ENCODE measurements around the gene HEATR3. TPM values are rescaled to one million over a fixed set of nuclear protein-coding genes. Genes with fewer than 3 reads are reported as not detected.
A peak's percentile ranks its signal among the peaks of the same experiment; 100 is the strongest.

HEATR3 gene
- total and polyA plus RNA-seq, 2 of the 13 experiments (the other 11 are each of a cell fraction or from before 2014, with no cell fraction given), result 22.4 to 52.4 TPM

DNA sequence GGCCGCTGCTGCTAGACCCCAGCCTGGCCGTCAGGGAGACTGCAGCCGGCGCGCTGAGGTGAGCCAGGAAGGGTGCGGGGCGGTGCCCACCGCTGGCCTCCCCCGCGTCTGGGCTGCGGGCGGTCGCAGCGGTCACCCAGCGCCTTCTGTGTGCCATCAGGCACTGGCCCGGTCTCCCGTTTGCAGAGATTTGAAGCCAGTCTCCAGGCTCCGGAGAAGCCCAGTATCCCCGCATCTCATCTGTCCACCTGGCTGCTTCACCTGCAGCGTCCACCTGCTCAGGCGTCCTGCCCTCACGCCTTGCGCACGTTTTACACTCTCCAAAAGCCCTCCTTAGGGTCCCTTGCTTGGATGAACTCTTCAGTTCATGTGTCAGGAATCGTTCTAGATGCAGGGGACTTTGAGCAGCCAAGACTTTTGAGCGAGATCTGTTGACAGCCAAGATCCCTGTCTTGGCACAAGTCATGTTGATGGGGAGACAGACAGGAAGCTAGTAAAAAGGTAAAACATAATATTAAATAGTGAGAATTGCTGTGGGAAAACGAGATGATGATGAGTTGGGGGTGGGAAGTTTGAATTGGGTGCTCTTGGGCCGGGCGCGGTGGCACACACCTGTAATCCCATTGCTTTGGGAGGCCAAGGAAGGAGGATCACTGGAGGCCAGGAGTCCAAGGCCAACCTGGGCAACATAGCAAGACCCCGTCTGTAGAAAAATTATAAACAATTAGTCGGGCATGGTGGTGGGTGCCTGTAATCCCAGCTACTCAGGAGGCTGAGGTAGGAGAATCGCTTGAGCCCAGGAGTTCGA lies 916 bp downstream of the HEATR3 start (continued):
- TF ChIP-seq, protein P1, sequence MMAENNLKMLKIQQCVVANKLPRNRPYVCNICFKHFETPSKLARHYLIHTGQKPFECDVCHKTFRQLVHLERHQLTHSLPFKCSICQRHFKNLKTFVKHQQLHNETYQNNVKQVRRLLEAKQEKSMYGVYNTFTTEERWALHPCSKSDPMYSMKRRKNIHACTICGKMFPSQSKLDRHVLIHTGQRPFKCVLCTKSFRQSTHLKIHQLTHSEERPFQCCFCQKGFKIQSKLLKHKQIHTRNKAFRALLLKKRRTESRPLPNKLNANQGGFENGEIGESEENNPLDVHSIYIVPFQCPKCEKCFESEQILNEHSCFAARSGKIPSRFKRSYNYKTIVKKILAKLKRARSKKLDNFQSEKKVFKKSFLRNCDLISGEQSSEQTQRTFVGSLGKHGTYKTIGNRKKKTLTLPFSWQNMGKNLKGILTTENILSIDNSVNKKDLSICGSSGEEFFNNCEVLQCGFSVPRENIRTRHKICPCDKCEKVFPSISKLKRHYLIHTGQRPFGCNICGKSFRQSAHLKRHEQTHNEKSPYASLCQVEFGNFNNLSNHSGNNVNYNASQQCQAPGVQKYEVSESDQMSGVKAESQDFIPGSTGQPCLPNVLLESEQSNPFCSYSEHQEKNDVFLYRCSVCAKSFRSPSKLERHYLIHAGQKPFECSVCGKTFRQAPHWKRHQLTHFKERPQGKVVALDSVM (CRISPR knock-in tag; IDR thresholded peaks at IDR 0.05), result peak; percentile 96
- TF ChIP-seq PHF21A (CRISPR knock-in tag; IDR thresholded peaks at IDR 0.05) (0 out of 2 replicates have a peak, but pooled peaks have one; percentile 16), FOXK2 (IDR thresholded peaks at IDR 0.05) (no peak), KLF16 (CRISPR knock-in tag; IDR thresholded peaks at IDR 0.05) (0 out of 4 replicates have a peak, but pooled peaks of 1 of the 2 experiments have one; percentile 2), ZNF572 (CRISPR knock-in tag; IDR thresholded peaks at IDR 0.05) (peak; percentile 51; the same call in 1 of the 2 replicates), ZFP91 (CRISPR knock-in tag; IDR thresholded peaks at IDR 0.05; ENCODE audit: borderline replicate concordance) (0 out of 2 replicates have a peak, but pooled peaks have one; percentile 2), ZNF691 (CRISPR knock-in tag; IDR thresholded peaks at IDR 0.05; ENCODE audit: borderline replicate concordance, low read depth) (0 out of 2 replicates have a peak, but pooled peaks have one; percentile 79), ZFP82 (CRISPR knock-in tag; IDR thresholded peaks at IDR 0.05; ENCODE audit: borderline replicate concordance) (peak; percentile 90; the same call in 1 of the 2 replicates), HNF4G (IDR thresholded peaks at IDR 0.05; ENCODE audit: borderline replicate concordance, low read depth, low read length) (no peak), HNF4G (CRISPR knock-in tag; IDR thresholded peaks at IDR 0.05; ENCODE audit: borderline replicate concordance, low read depth) (0 out of 2 replicates have a peak, but pooled peaks have one; percentile 0), ZNF800 (CRISPR knock-in tag; IDR thresholded peaks at IDR 0.05) (peak; percentile 90), ASH2L (IDR thresholded peaks at IDR 0.05; ENCODE audit: insufficient read length, low read depth, low read length) (no peak), HDAC1 (CRISPR knock-in tag; IDR thresholded peaks at IDR 0.05) (peak; percentile 68), MAFG (CRISPR knock-in tag; IDR thresholded peaks at IDR 0.05) (no peak), ZC3H13 (CRISPR knock-in tag; IDR thresholded peaks at IDR 0.05) (0 out of 2 replicates have a peak, but pooled peaks have one; percentile 59), RELA (CRISPR knock-in tag; IDR thresholded peaks at IDR 0.05) (peak; percentile 22; the same call in 1 of the 2 replicates), SETDB1 (CRISPR knock-in tag; IDR thresholded peaks at IDR 0.05; ENCODE audit: borderline replicate concordance) (peak; percentile 47; the same call in 1 of the 2 replicates), ZNF441 (CRISPR knock-in tag; IDR thresholded peaks at IDR 0.05; ENCODE audit: borderline replicate concordance) (0 out of 2 replicates have a peak, but pooled peaks have one; percentile 50), ZSCAN20 (CRISPR knock-in tag; IDR thresholded peaks at IDR 0.05; ENCODE audit: borderline replicate concordance) (peak; percentile 90), SRY (CRISPR knock-in tag; IDR thresholded peaks at IDR 0.05) (peak; percentile 85; the same call in 1 of the 2 replicates)

Data from HepG2 (cell line).